Islet precursor cell (in vitro differentiated cells): ENCODE data around the gene SLC35B2.

Experiments used
- DNase-seq: peaks from one replicate; pipeline ENCODE4 v3.0.0-alpha.2; 2018

The SLC35B2 gene

DNA sequence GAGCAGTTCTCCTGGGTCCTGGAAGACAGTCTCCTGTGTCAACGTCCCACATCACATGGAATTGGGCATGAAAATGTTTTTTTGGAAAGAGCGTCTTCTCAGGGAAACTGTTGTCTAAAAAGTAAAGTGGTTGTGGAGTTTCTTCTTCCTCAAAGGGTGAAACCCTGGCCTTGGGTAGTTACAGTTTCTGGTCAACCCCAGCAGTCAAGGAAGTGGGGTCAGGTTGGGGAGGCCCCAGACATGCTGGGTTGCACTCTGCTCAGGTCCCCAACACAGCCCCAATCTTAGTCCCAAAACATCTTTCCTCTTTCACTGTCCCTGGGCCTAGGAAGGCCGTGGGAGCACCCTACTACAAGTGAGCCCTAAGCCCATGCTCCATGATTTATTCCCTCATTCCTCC lies 9.0 kb upstream of the SLC35B2 start:
- DNase-seq = no peak

DNA sequence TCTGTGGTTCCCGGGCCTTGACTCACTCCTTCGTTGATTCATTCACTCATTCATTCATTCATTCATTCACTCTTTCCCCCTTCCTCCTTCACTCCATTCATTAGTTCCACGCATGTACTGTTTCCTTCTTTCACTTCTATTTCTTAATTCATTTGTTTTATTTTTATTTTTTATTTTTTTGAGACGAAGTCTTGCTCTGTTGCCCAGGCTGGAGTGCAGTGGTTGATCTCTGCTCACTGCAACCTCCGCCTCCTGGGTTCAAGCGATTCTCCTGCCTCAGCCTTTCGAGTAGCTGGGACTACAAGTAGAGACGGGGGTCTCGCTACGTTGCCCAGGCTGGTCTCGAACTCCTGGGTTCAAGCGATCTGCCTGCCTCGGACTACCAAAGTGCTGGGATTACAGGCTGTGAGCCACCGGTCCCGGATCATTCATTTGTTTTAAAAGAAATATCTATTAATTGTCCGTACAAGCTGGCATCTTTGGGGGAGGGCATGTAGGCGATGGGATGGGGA lies 8.4 kb upstream of the SLC35B2 start:
- no peak for DNase-seq

DNA sequence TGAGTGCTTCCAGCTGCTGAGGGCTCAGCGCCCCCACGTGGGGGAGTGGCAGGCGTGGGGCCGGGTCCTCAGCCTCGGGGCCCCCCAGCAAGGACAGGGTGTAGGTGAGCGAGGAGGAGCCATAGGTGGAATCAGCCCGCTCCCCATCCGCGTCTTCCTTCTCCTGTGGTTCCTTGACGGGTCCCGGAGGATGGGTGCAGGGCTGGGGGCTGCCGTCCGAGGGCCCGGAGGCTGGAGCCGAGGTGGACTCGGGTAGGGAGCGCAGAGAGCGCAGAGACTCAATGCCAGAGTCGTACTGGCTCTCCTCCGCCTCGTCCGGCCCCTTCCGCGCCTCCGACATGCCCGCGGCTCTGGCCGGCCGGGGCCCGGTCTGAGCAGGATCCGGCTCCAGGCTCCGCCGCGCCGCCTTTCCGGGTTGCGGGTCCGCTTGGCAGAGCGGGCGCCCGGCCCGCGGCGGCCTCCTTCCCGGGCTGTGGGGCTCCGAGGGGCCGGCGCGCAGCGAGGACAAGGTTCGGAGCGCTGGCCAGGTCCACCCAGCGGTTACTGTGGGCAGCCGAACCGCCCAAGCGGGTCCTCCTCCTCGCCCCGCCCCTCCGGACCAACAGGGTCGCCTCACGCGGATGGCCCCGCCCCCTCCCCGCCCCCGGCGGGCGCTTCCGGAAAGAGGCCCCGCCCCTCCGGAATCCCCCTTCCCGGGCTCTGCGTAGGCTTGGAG lies 7.8 kb upstream of the SLC35B2 start, which contains the start of gene NFKBIE:
Gene NFKBIE (minus strand): TSS at position 545 of the 715 bp plus-strand sequence. CDS start 205 bp downstream, at position 340.
- DNase-seq = peak; percentile 96

GRCh38 chr6:44264154-44265006 lies 7.1 kb upstream of the SLC35B2 start:
- no peak for DNase-seq

- DNase-seq = peak; percentile 66
Observed at GRCh38 chr6:44263354-44264100, 6.2 kb upstream of the SLC35B2 start.

DNA sequence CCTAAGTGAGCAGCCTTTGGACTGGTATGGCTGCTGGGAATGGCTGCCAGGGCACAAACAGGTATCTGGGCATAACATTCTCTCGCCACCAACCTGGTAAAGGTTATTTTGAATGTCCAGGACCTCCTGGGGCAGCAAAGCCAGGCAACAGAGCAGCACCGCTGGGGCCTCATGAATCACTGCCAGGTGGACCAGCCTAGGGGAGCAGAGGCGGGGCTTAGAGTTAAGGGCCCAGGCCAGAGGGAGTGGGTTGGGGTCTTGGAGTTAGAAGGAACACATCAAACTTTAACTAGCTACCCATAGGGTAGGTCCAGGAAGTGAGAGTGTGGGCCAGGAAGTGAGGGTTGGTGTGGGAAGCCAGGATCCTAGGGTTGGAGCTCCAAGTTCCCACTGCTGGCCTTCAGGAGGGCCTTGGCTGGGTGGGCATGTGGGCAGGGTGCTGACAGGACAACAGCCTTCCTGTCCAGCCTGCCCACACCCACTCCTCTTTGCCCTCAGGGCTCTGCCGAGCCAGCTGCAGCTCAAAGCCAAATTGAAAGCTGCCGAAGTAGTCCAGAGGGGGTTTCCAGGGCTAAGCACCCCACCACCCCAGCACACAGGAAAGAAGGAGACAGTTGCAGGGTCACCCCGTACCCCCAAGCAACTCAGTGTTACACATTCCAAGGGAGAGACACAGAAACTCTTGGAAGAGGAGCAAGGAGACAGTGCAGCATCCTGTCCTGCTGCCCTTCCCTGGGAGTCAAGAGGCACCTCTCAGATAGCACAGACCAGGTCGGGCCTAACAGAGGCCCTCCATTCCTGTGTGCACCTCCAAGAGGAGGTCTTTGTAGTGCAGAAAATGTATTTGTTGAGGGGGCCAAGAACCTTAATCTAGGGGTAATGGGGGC lies 5.4 kb upstream of the SLC35B2 start:
- DNase-seq = peak; percentile 47

DNA sequence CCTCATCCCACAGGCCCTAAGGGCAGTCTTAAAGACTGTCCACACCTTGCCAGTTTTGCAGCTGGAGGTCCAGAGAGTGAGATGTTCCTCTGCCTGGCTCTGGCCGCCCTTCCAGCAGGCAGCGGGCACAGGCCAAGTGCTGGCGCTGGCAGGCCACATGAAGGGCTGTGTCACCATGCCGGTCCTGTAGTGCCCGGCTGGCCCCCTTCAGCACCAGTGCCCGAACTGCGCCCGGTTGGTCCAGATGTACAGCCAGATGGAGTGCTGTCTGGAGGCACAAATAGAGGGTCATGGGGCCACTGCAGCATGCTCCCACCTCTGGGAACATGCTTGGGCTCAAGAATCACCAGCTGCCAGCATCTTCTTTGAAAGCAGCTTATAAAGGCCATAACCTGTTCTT lies 4.3 kb upstream of the SLC35B2 start:
- DNase-seq = peak; percentile 40

GRCh38 chr6:44260451-44261297 lies 3.3 kb upstream of the SLC35B2 start:
- DNase-seq = no peak

DNA sequence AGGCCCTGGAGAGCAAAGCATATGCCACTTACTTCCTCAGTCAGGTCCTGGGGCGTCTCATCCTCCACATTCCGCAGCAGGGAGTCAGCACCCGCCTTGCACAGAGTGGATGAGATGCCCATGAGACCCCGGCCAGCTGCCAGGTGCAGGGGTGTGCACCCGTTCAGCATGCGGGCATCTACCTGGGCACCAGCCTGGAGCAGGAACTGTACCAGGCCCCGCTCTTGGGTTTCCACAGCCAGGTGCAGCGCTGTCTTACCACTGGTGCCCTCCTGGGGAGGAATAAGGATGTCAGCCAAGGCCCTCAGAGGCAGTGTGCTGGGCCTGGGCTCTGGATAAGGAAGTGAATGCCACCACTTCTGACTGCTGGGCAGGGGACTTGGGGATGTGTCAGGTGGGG lies 2.7 kb upstream of the SLC35B2 start:
- peak; percentile 43 for DNase-seq

- peak; percentile 41 for DNase-seq
Observed at GRCh38 chr6:44258921-44259320, 1.6 kb upstream of the SLC35B2 start.

DNA sequence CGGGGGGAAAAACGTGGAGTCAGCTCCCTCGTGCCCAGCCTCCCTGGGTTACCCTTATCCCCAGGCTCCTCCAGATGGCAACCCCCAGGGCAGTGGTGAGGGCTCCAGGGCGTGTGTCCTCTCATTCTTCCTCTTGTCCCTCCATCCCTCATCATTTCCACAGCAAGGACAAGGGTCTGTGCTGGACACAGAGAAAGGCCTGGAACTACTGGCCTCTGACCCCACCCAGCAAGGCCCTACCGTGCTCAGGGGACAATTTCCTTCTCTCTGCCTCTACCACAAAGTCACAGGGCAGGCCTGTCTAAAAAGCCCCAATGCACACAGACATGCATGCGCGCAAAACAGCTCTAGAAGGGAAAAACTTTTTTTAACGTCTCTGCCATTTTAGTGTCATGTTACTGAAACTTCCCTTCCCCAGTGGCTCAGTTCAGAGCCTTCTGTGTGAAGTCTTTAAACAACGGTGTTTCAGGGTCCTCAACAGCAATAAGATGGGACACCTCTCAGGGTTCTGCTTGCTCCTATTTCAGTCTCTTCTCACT lies 1.1 kb upstream of the SLC35B2 start:
- DNase-seq = no peak

GRCh38 chr6:44257753-44258324 lies 511 bp upstream of the SLC35B2 start:
- DNase-seq = no peak

DNA sequence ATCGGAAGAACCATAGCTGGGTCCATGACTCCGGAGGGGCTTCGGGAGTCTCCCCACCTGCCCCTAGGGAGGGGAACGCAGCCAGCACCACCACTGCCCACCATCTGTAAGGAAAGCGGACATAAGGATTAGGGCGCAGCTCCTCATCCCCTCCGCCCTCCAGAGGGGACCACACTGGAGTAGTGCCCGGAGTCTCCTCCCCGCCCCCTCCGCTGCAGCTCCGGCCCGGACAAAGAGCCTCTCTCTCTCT lies 628 bp downstream of the SLC35B2 start:
- no peak for DNase-seq

DNA sequence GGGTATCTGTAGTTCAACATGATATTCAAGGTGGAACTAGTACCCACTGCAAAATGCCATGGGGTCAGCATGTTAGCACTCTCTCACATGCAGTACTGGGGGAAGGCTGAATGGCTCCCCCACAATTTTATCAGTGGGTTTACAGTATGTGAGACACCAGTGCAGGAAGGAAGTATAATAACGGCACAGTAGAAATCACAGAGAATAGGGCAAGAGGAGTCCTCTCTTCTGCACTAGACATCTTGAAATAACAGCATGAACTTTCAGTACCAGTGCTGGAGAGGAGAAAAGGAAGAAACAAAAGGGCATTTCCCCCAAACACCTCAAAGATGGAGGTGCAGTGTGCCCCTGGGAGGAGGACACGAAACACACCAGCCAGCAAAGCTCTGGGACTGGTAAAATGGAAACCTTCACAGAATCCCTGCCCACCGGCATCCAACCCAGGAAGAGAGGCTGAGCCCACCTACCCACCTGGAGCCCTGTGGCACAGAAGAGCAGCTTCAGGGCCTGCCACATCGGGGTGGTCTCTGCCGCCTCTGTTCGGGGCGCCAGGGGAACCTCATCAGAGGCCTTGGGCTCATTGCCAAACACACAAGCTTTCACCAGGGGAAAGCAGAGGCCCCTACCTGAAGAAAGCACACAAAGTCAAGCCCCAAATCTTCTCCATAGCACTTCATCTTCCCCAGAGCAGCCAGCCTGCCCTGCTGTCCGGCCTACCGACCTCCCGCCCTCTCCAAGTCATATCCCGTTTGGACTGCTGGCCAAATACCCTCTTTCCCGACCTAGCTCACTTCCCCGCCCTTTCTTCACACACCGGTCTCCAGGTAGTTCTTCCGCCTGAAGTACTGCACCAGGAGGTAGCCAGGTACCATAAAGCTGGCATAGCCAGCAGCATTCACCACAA lies 1.2 kb downstream of the SLC35B2 start:
- peak; percentile 73 for DNase-seq

- DNase-seq = no peak
Observed at GRCh38 chr6:44255105-44255808, 2.1 kb downstream of the SLC35B2 start.

GRCh38 chr6:44254191-44255104 lies 2.9 kb downstream of the SLC35B2 start:
- DNase-seq = no peak

GRCh38 chr6:44253307-44254101 lies 3.8 kb downstream of the SLC35B2 start:
- DNase-seq = peak; percentile 80
